HepG2 (cell line): ENCODE measurements around the gene HOXD8. TPM values are rescaled to one million over a fixed set of nuclear protein-coding genes. Genes with fewer than 3 reads are reported as not detected.

Source experiments
- FOSL2 ChIP-seq: sonication (generic); formaldehyde crosslinking; IDR thresholded peaks from 2 replicates; pipeline ENCODE4 v1.4.0; 2020; ENCODE audit warnings: missing genetic modification reagents
- HNRNPLL ChIP-seq: fragments of 200-400 bp; formaldehyde crosslinking; IDR thresholded peaks from 2 replicates; pipeline ENCODE4 v1.6.1; 2017; ENCODE audit warnings: mild to moderate bottlenecking, low read depth, low read length; ENCODE audit not compliant: poor library complexity, severe bottlenecking
- KAT2B ChIP-seq: fragments of 150-350 bp; IDR thresholded peaks from 2 replicates; pipeline ENCODE4 v1.6.1; 2014; ENCODE audit warnings: low read depth, low read length, borderline replicate concordance
- MAZ ChIP-seq, 2 experiments: sonication (generic) in 1 of 2; formaldehyde crosslinking in 1 of 2; IDR thresholded peaks; 2 replicates each; pipeline versions ENCODE4 v1.5.0 to v1.6.1; 2012 to 2020; ENCODE audit warnings: low read depth in 2 of 2, mild to moderate bottlenecking in 2 of 2, borderline replicate concordance in 1 of 2, improper control_type of control experiment in 1 of 2, low read length in 1 of 2, missing genetic modification reagents in 1 of 2, moderate library complexity in 1 of 2
- MIER2 ChIP-seq: IDR thresholded peaks from 2 replicates; pipeline ENCODE4 v1.6.1; 2016; ENCODE audit warnings: missing biosample characterization, missing genetic modification reagents
- NFKBIZ ChIP-seq: IDR thresholded peaks from 2 replicates; pipeline ENCODE4 v1.6.1; 2018; ENCODE audit warnings: missing genetic modification reagents, missing compliant biosample characterization
- SCMH1 ChIP-seq: sonication (generic); formaldehyde crosslinking; IDR thresholded peaks from 2 replicates; pipeline ENCODE4 v1.9.0; 2021; ENCODE audit warnings: missing genetic modification reagents, mild to moderate bottlenecking, borderline replicate concordance
- XRCC5 ChIP-seq: fragments of 200-400 bp; formaldehyde crosslinking; optimal IDR thresholded peaks from 2 replicates; pipeline ENCODE3; 2017; ENCODE audit warnings: mild to moderate bottlenecking, low read length
- ZNF124 ChIP-seq: sonication (generic); formaldehyde crosslinking; IDR thresholded peaks from 2 replicates; pipeline ENCODE4 v1.4.0; 2020; ENCODE audit warnings: missing genetic modification reagents
- ZNF136 ChIP-seq: sonication (generic); formaldehyde crosslinking; IDR thresholded peaks from 2 replicates; pipeline ENCODE4 v1.8.1; 2022; ENCODE audit warnings: low read depth, mild to moderate bottlenecking, moderate library complexity, missing genetic modification reagents
- ZNF552 ChIP-seq: sonication (generic); formaldehyde crosslinking; IDR thresholded peaks from 2 replicates; pipeline ENCODE4 v1.9.0; 2022; ENCODE audit warnings: missing genetic modification reagents, mild to moderate bottlenecking, borderline replicate concordance
- ZNF564 ChIP-seq: sonication (generic); formaldehyde crosslinking; IDR thresholded peaks from 2 replicates; pipeline ENCODE4 v1.8.1; 2023; ENCODE audit warnings: mild to moderate bottlenecking, missing genetic modification reagents
- ZNF570 ChIP-seq: sonication (generic); formaldehyde crosslinking; IDR thresholded peaks from 2 replicates; pipeline ENCODE4 v1.4.0; 2020; ENCODE audit warnings: mild to moderate bottlenecking, missing genetic modification reagents, borderline replicate concordance
- polyA plus RNA-seq, 8 experiments: library from polyadenylated mRNA; depleted of rRNA in 3 of 8; stranded (reverse) in 7 of 8; unstranded in 1 of 8; fragments of >200 nt; fragmentation: Illumina TruSeq in 4 of 8; extraction: Trizol in 4 of 8; gene quantifications; 2 replicates each; pipeline versions ENCODE4 v1.2.1 to v1.2.3, GENCODE V29; 2011 to 2016; ENCODE audit warnings: low read depth in 4 of 8, missing spikeins in 1 of 8, mixed read lengths in 1 of 8; ENCODE audit not compliant: insufficient read depth in 1 of 8
- total RNA-seq, 5 experiments: library from RNA; depleted of rRNA; stranded (reverse); fragments of >200 nt; fragmentation: Illumina TruSeq; extraction: Trizol; gene quantifications; 2 replicates each; pipeline ENCODE4 v1.2.3, GENCODE V29; 2016; ENCODE audit warnings: low read depth in 1 of 5
- TF ChIP-seq, protein P1 (sequence below): sonication (generic); formaldehyde crosslinking; IDR thresholded peaks from 2 replicates; pipeline ENCODE4 v1.4.0; 2020; ENCODE audit warnings: missing genetic modification reagents
- TF ChIP-seq, protein P2 (sequence below): sonication (generic); formaldehyde crosslinking; IDR thresholded peaks from 2 replicates; pipeline ENCODE4 v1.4.0; 2020; ENCODE audit warnings: low read depth, missing genetic modification reagents
- TF ChIP-seq, protein P3 (sequence below): sonication (generic); formaldehyde crosslinking; IDR thresholded peaks from 2 replicates; pipeline ENCODE4 v1.5.1; 2020; ENCODE audit warnings: mild to moderate bottlenecking, missing genetic modification reagents, borderline replicate concordance

Gene HOXD8
- total and polyA plus RNA-seq, 2 of the 13 experiments (the other 11 are each of a cell fraction or from before 2014, with no cell fraction given): not detected

DNA sequence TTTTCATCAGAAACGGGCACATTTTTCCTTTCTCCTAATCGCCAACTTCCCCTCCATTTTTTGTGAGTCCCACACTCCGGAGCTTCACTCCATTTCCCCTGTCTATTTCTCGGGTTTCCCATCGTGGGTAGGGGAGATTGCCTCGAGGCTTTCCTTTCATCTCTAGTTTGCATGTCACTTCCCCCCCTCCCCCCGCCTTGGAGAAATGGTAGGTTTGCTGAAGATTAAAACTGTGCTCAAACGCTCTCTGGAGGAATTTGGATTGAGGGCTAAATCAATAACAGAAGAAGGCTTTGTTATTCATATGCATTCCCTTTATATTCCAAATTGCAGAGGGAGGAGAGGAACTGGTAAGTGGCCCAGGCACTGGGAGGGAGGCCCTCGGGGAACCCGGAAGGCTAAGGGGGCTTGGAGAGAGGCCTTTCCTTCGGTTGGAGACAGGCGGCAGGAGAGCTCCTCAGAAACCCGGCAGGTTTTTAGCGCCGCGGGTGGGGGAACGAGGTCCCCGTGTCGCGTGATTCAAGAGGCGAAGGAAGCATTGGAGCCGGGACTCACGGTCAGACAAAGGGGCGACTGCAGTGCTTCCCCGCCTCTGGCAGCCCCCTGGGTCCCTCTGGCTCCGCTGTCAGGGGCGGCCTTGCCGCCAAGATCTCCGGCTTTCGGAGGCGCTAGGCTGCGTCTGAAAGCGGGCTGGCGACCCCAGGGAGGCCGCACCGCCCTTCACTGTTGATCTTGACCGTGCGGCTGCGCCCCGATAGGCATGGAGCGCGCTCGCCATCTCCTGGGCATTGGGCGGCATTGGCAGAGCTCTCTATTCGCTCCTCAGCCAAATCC, 32.3 kb upstream of the HOXD8 start (continued):
- TF ChIP-seq, protein P1, sequence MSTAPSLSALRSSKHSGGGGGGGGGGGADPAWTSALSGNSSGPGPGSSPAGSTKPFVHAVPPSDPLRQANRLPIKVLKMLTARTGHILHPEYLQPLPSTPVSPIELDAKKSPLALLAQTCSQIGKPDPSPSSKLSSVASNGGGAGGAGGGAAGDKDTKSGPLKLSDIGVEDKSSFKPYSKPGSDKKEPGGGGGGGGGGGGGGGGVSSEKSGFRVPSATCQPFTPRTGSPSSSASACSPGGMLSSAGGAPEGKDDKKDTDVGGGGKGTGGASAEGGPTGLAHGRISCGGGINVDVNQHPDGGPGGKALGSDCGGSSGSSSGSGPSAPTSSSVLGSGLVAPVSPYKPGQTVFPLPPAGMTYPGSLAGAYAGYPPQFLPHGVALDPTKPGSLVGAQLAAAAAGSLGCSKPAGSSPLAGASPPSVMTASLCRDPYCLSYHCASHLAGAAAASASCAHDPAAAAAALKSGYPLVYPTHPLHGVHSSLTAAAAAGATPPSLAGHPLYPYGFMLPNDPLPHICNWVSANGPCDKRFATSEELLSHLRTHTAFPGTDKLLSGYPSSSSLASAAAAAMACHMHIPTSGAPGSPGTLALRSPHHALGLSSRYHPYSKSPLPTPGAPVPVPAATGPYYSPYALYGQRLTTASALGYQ (CRISPR knock-in tag): no peak
- TF ChIP-seq NFKBIZ (CRISPR knock-in tag): no peak
- TF ChIP-seq KAT2B: no peak
- TF ChIP-seq HNRNPLL: peak; percentile 48
- TF ChIP-seq ZNF136: 0 out of 2 replicates have a peak, but pooled peaks have one; percentile 67
- no peak for TF ChIP-seq ZNF124 (CRISPR knock-in tag)
- no peak for TF ChIP-seq ZNF570
- no peak for TF ChIP-seq MIER2 (CRISPR knock-in tag)
- no peak for TF ChIP-seq MAZ (IDR thresholded peaks at IDR 0.05; ENCODE audit: borderline replicate concordance, low read depth, low read length)
- TF ChIP-seq MAZ (CRISPR knock-in tag; IDR thresholded peaks at IDR 0.05; ENCODE audit: low read depth): peak; percentile 82
- TF ChIP-seq FOSL2 (CRISPR knock-in tag): peak; percentile 41; the same call in 1 of the 2 replicates
- TF ChIP-seq ZNF552 (CRISPR knock-in tag): no peak
- peak; percentile 90 for TF ChIP-seq XRCC5
- no peak for TF ChIP-seq SCMH1
- TF ChIP-seq, protein P2, sequence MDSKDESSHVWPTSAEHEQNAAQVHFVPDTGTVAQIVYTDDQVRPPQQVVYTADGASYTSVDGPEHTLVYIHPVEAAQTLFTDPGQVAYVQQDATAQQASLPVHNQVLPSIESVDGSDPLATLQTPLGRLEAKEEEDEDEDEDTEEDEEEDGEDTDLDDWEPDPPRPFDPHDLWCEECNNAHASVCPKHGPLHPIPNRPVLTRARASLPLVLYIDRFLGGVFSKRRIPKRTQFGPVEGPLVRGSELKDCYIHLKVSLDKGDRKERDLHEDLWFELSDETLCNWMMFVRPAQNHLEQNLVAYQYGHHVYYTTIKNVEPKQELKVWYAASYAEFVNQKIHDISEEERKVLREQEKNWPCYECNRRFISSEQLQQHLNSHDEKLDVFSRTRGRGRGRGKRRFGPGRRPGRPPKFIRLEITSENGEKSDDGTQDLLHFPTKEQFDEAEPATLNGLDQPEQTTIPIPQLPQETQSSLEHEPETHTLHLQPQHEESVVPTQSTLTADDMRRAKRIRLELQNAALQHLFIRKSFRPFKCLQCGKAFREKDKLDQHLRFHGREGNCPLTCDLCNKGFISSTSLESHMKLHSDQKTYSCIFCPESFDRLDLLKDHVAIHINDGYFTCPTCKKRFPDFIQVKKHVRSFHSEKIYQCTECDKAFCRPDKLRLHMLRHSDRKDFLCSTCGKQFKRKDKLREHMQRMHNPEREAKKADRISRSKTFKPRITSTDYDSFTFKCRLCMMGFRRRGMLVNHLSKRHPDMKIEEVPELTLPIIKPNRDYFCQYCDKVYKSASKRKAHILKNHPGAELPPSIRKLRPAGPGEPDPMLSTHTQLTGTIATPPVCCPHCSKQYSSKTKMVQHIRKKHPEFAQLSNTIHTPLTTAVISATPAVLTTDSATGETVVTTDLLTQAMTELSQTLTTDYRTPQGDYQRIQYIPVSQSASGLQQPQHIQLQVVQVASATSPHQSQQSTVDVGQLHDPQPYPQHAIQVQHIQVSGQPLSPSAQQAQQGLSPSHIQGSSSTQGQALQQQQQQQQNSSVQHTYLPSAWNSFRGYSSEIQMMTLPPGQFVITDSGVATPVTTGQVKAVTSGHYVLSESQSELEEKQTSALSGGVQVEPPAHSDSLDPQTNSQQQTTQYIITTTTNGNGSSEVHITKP (CRISPR knock-in tag): no peak
- TF ChIP-seq ZNF564 (CRISPR knock-in tag): no peak
- TF ChIP-seq, protein P3, sequence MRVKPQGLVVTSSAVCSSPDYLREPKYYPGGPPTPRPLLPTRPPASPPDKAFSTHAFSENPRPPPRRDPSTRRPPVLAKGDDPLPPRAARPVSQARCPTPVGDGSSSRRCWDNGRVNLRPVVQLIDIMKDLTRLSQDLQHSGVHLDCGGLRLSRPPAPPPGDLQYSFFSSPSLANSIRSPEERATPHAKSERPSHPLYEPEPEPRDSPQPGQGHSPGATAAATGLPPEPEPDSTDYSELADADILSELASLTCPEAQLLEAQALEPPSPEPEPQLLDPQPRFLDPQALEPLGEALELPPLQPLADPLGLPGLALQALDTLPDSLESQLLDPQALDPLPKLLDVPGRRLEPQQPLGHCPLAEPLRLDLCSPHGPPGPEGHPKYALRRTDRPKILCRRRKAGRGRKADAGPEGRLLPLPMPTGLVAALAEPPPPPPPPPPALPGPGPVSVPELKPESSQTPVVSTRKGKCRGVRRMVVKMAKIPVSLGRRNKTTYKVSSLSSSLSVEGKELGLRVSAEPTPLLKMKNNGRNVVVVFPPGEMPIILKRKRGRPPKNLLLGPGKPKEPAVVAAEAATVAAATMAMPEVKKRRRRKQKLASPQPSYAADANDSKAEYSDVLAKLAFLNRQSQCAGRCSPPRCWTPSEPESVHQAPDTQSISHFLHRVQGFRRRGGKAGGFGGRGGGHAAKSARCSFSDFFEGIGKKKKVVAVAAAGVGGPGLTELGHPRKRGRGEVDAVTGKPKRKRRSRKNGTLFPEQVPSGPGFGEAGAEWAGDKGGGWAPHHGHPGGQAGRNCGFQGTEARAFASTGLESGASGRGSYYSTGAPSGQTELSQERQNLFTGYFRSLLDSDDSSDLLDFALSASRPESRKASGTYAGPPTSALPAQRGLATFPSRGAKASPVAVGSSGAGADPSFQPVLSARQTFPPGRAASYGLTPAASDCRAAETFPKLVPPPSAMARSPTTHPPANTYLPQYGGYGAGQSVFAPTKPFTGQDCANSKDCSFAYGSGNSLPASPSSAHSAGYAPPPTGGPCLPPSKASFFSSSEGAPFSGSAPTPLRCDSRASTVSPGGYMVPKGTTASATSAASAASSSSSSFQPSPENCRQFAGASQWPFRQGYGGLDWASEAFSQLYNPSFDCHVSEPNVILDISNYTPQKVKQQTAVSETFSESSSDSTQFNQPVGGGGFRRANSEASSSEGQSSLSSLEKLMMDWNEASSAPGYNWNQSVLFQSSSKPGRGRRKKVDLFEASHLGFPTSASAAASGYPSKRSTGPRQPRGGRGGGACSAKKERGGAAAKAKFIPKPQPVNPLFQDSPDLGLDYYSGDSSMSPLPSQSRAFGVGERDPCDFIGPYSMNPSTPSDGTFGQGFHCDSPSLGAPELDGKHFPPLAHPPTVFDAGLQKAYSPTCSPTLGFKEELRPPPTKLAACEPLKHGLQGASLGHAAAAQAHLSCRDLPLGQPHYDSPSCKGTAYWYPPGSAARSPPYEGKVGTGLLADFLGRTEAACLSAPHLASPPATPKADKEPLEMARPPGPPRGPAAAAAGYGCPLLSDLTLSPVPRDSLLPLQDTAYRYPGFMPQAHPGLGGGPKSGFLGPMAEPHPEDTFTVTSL: no peak
